AG04450 (cell line): ENCODE data around the gene RNF38. TPM values are rescaled to one million over a fixed set of nuclear protein-coding genes. Genes with fewer than 3 reads are reported as not detected.

Experiments used
- CTCF ChIA-PET: fragments of 300-600, 350-600 bp; formaldehyde crosslinking; extraction: SDS; loops from one replicate; lab custom pipeline; 2022; ENCODE audit warnings: antibody characterized with exemption, inconsistent platforms; lab: Charles Lee
- POLR2A ChIA-PET: fragments of 350-600 bp; formaldehyde crosslinking; extraction: SDS; loops from one replicate; lab custom pipeline; 2021; ENCODE audit warnings: antibody characterized with exemption, inconsistent platforms; lab: Yijun Ruan, JAX
- DNase-seq: peaks from one replicate; pipeline ENCODE4 v3.0.0-alpha.2; 2011; ENCODE audit warnings: low read depth, low spot score
- H3K27ac ChIP-seq: one replicate; pipeline ENCODE4 v1.5.1; 2012; ENCODE audit warnings: low read depth, low read length, control low read depth
- H3K27me3 ChIP-seq: one replicate; pipeline ENCODE4 v1.6.0; 2012; ENCODE audit warnings: low read length; ENCODE audit not compliant: control insufficient read depth, insufficient read depth
- H3K4me3 ChIP-seq: 2 replicates; pipeline ENCODE4 v1.5.1; 2011; ENCODE audit warnings: mild to moderate bottlenecking, low read depth, low read length, control low read depth
- H3K9me3 ChIP-seq: 2 replicates; pipeline ENCODE4 v1.5.1; 2012; ENCODE audit warnings: low read length; ENCODE audit not compliant: control insufficient read depth, insufficient read depth
- CTCF ChIP-seq: IDR thresholded peaks from 2 replicates; pipeline ENCODE4 v1.5.1; 2011; ENCODE audit warnings: low read depth, low read length, control low read depth, inconsistent platforms
- polyA plus RNA-seq: library from polyadenylated mRNA; depleted of rRNA; stranded (reverse); fragments of >200 nt; gene quantifications from 2 replicates; pipeline ENCODE4 v1.2.3, GENCODE V29; 2011; rRNA removed

The RNF38 gene
- polyA plus RNA-seq, 1 experiment = 18.3 TPM

GRCh38 chr9:36290996-36291395, 109.1 kb downstream of the RNF38 start:
- Histone ChIP-seq H3K27ac (no peak overlapping the region), H3K27me3 (no peaks in the 10 kb centered on the region), H3K9me3 (no peaks in the 10 kb centered on the region), H3K4me3 (no peak overlapping the region)
- ChIA-PET CTCF (no interaction called here), POLR2A (no interaction called here)
- no peak for DNase-seq
- no peak for TF ChIP-seq CTCF

- Histone ChIP-seq H3K27ac (no peak overlapping the region), H3K9me3 (no peaks in the 10 kb centered on the region), H3K4me3 (no peak overlapping the region), H3K27me3 (no peaks in the 10 kb centered on the region)
- CTCF ChIA-PET = no interaction called here
- DNase-seq = no peak
- no peak for TF ChIP-seq CTCF
- POLR2A ChIA-PET = interaction anchor here (0.7 kb wide), 1 partner anchor 16 kb away, joined by 3 read pairs; no protein-coding TSS in a partner anchor
Measured at GRCh38 chr9:36289836-36290435, 110.1 kb downstream of the RNF38 start.

- no peak for TF ChIP-seq CTCF
- no peak for DNase-seq
- POLR2A ChIA-PET = no interaction called here
- no peaks in the 10 kb centered on the region for H3K9me3 ChIP-seq
- H3K27me3 ChIP-seq = no peaks in the 10 kb centered on the region
- H3K27ac ChIP-seq = no peak overlapping the region
- H3K4me3 ChIP-seq = no peak overlapping the region
- CTCF ChIA-PET = interaction anchor here (0.6 to 1.3 kb wide), 2 partner anchors 41 to 44 kb away, joined by 3 read pairs; no protein-coding TSS in a partner anchor
Measured at GRCh38 chr9:36288070-36288469, 112.0 kb downstream of the RNF38 start.

Other genes starting within 250 kb of the RNF38 start
- 0.48 and 0.71 TPM in 2 replicates for gene CCIN, start 230.9 kb downstream of the RNF38 start, polyA plus RNA-seq
- gene CLTA, start 209.3 kb downstream of the RNF38 start, polyA plus RNA-seq = 314 and 364 TPM in 2 replicates
- gene GNE, start 141.8 kb downstream of the RNF38 start, polyA plus RNA-seq = 16.4 and 17.4 TPM in 2 replicates
- 13.0 and 19.2 TPM in 2 replicates for gene MELK, start 172.6 kb upstream of the RNF38 start, polyA plus RNA-seq